Smooth muscle cell (in vitro differentiated cells): ENCODE measurements around the gene CCNT1. TPM values are rescaled to one million over a fixed set of nuclear protein-coding genes. Genes with fewer than 3 reads are reported as not detected.

Experiments
- DNase-seq: peaks from one replicate; lab custom pipeline; 2025; ENCODE audit not compliant: unreplicated experiment; lab: John Stamatoyannopoulos, UW
- H2AFZ ChIP-seq: fragments of 200-600 bp; sonication (generic); 2 replicates; pipeline ENCODE4 v1.6.0; 2016; ENCODE audit warnings: antibody characterized with exemption, low read depth, mild to moderate bottlenecking
- H3F3A ChIP-seq: fragments of 200-600 bp; sonication (generic); 2 replicates; pipeline ENCODE4 v1.6.0; 2017; ENCODE audit warnings: antibody characterized with exemption, low read depth
- H3K27ac ChIP-seq: fragments of 200-600 bp; sonication (generic); 2 replicates; pipeline ENCODE4 v1.5.1; 2016; ENCODE audit warnings: low read depth, mild to moderate bottlenecking
- H3K27me3 ChIP-seq: fragments of 200-600 bp; sonication (generic); 2 replicates; pipeline ENCODE4 v1.6.1; 2016; ENCODE audit warnings: low read depth, mild to moderate bottlenecking
- H3K36me3 ChIP-seq: fragments of 200-600 bp; sonication (generic); 2 replicates; pipeline ENCODE4 v1.5.1; 2016; ENCODE audit warnings: low read depth
- H3K4me1 ChIP-seq: fragments of 200-600 bp; sonication (generic); 2 replicates; pipeline ENCODE4 v1.5.1; 2016; ENCODE audit warnings: low read depth
- H3K4me2 ChIP-seq: fragments of 200-600 bp; sonication (generic); 2 replicates; pipeline ENCODE4 v1.6.0; 2016; ENCODE audit warnings: mild to moderate bottlenecking
- H3K4me3 ChIP-seq: fragments of 200-600 bp; sonication (generic); 2 replicates; pipeline ENCODE4 v1.5.1; 2016; ENCODE audit warnings: mild to moderate bottlenecking
- H3K79me2 ChIP-seq: fragments of 200-600 bp; sonication (generic); 2 replicates; pipeline ENCODE4 v1.6.0; 2016; ENCODE audit warnings: low read depth, mild to moderate bottlenecking
- H3K9ac ChIP-seq: fragments of 200-600 bp; sonication (generic); 2 replicates; pipeline ENCODE4 v1.6.0; 2016; ENCODE audit warnings: low read depth
- H3K9me3 ChIP-seq: fragments of 200-600 bp; sonication (generic); replicated peaks from 2 replicates; pipeline ENCODE4 v1.5.1; 2016; ENCODE audit warnings: low read depth
- H4K20me1 ChIP-seq: fragments of 200-600 bp; sonication (generic); 2 replicates; pipeline ENCODE4 v1.6.0; 2016; ENCODE audit warnings: low read depth
- CTCF ChIP-seq: fragments of 200-600 bp; sonication (generic); IDR thresholded peaks from 2 replicates; pipeline ENCODE4 v1.5.1; 2017; ENCODE audit warnings: borderline replicate concordance, mild to moderate bottlenecking, antibody characterized with exemption; ENCODE audit not compliant: insufficient read depth, poor library complexity, severe bottlenecking
- WGBS: methylation state at CpG from one replicate; pipeline ENCODE4 v1.1.7; 2016; ENCODE audit warnings: low lambda C conversion rate; 5-methylcytosine and 5-hydroxymethylcytosine counted together
- polyA plus RNA-seq: library from polyadenylated mRNA; unstranded; fragments of >200 nt; fragmentation: Nextera tagmentation; extraction: Ambion mirVana; gene quantifications from 2 replicates; pipeline ENCODE4 v1.2.1, GENCODE V29; 2016
- total RNA-seq: library from RNA; depleted of rRNA; stranded (reverse); fragments of >200 nt; gene quantifications from 2 replicates; pipeline ENCODE4 v1.2.3, GENCODE V29; 2014

The CCNT1 gene
- total and polyA plus RNA-seq, 2 experiments from 2014 or later, result 8.6 to 38.4 TPM

DNA sequence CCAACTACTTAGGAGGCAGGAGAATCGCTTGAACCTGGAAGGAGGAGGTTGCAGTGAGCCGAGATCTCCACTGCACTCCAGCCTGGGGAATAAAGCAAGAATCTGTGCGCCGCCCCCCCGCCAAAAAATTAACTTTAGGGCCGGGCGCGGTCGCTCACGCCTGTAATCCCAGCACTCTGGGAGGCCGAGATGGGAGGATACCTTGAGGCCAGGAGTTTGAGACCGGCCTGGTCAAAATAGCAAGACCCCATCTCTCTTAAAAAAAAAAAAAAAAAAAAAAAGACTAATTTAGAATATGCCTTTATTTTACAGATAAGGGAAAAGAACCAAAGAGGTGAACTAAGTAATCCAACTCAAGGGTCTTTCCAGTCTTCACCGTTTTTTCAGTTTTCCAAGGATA, 35.6 kb downstream of the CCNT1 start:
- DNase-seq, result no peak
- peaks cover 60% of the 10 kb centered on the region for H3K79me2 ChIP-seq
- peak overlapping the region; percentile 91 for H3K4me3 ChIP-seq
- H2AFZ ChIP-seq, result no peak overlapping the region
- no peaks in the 10 kb centered on the region for H3K9me3 ChIP-seq
- peak overlapping the region; percentile 98 for H3K4me2 ChIP-seq
- no peaks in the 10 kb centered on the region for H3K27me3 ChIP-seq
- peaks cover 57% of the 10 kb centered on the region for H4K20me1 ChIP-seq
- peaks cover 38% of the 10 kb centered on the region for H3K4me1 ChIP-seq
- H3K36me3 ChIP-seq, result peaks cover 13% of the 10 kb centered on the region
- no peaks in the 10 kb centered on the region for H3F3A ChIP-seq
- H3K9ac ChIP-seq, result peak overlapping the region; percentile 91
- TF ChIP-seq CTCF, result no peak
- 68% methylated on average over 13 of the region's 13 CpGs for WGBS
- H3K27ac ChIP-seq, result no peak overlapping the region

DNA sequence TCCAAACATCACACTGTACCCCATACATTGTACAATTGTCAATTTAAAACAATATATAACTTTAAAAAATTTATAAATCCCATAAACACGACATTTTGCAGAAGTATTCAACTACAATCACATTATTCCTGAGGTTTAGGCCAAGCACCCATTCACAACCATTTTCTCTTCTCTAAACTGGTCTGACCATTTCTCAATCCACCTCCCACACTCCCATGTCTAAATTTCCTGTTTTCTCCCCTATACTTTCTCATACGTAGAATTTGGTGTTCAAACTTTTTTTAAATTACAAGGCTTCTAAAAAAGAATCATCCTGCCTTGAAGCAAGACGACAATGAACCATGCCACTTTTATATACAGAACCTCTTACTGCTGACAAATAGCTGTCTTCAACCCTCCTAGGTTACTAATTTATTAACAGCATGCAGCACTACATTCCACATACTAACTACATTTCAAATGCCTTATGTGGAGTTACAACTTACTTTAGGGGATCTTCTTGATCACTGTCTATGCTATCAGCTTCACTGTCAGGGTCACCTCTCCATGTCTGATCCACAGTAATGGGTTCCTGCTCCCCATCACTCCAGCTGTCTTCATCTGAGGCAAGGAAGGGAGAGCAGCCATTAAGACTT, 37.8 kb downstream of the CCNT1 start:
- Histone ChIP-seq H3K4me3 (peak overlapping the region; percentile 8), H3K27me3 (no peaks in the 10 kb centered on the region), H3K9me3 (no peaks in the 10 kb centered on the region), H3K36me3 (peaks cover 13% of the 10 kb centered on the region), H3K4me1 (peaks cover 38% of the 10 kb centered on the region), H3K4me2 (peak overlapping the region; percentile 98), H3K27ac (peak overlapping the region; percentile 29), H4K20me1 (peaks cover 78% of the 10 kb centered on the region), H3K79me2 (peaks cover 82% of the 10 kb centered on the region), H3F3A (no peaks in the 10 kb centered on the region), H2AFZ (no peak overlapping the region), H3K9ac (no peak overlapping the region)
- no peak for DNase-seq
- TF ChIP-seq CTCF, result no peak
- 77% methylated on average over 3 of the region's 3 CpGs for WGBS

DNA sequence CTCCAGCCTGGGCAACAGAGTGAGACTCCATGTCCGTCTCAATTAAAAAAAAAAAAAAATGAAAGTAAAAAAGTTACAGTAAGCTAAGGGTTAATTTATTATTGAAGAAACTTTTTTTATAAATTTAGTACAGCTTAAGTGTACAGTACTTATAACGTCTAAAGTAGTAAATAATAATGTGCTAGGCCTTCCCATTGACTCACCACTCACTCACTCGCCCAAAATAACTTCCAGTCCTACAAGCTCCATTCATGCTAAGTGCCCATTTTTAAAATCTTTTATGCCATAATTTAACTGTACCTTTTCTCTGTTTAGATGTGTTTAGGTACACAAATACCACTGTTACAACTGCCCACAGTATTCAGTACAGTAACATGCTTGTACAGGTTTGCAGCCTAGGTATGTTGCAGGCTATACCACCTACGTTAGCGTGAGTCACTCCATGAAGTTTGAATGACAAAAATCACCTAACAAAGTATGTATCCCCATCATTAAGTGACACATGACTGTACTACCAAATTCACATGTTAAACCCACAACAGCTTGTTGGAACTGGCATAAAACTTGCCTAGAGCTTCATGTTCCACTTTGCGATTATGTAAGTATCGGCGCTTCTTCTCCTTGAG, 45.2 kb downstream of the CCNT1 start:
- H3K4me2 ChIP-seq, result no peak overlapping the region
- peaks cover 60% of the 10 kb centered on the region for H3K79me2 ChIP-seq
- H2AFZ ChIP-seq, result no peak overlapping the region
- no peak overlapping the region for H3K4me3 ChIP-seq
- no peaks in the 10 kb centered on the region for H3K4me1 ChIP-seq
- no peaks in the 10 kb centered on the region for H3K27me3 ChIP-seq
- peaks cover 34% of the 10 kb centered on the region for H3K36me3 ChIP-seq
- TF ChIP-seq CTCF, result no peak
- H3K27ac ChIP-seq, result peak overlapping the region; percentile 6
- 82% methylated on average over 8 of the region's 8 CpGs for WGBS
- peaks cover 70% of the 10 kb centered on the region for H4K20me1 ChIP-seq
- H3K9me3 ChIP-seq, result no peaks in the 10 kb centered on the region
- no peak for DNase-seq
- no peak overlapping the region for H3K9ac ChIP-seq
- no peaks in the 10 kb centered on the region for H3F3A ChIP-seq

GRCh38 chr12:48668996-48669395, 47.5 kb downstream of the CCNT1 start:
- Histone ChIP-seq H3K27ac (no peak overlapping the region), H3K9ac (no peak overlapping the region), H3K4me1 (no peaks in the 10 kb centered on the region), H3K27me3 (no peaks in the 10 kb centered on the region), H3F3A (no peaks in the 10 kb centered on the region), H4K20me1 (peaks cover 49% of the 10 kb centered on the region), H3K36me3 (peaks cover 44% of the 10 kb centered on the region), H3K4me2 (no peak overlapping the region), H2AFZ (no peak overlapping the region), H3K79me2 (peaks cover 39% of the 10 kb centered on the region), H3K4me3 (no peak overlapping the region), H3K9me3 (no peaks in the 10 kb centered on the region)
- DNase-seq, result no peak
- 98% methylated on average over 14 of the region's 14 CpGs for WGBS
- TF ChIP-seq CTCF, result no peak
